Adrenal gland (tissue), 12 donors: ENCODE results near the gene APLNR. TPM values are rescaled to one million over a fixed set of nuclear protein-coding genes. Genes with fewer than 3 reads are reported as not detected.

Experiments
- DNase-seq, 7 donors: peaks; one replicate each; pipeline ENCODE4 v3.0.0-alpha.2; 2019 to 2020
- H3K27ac ChIP-seq, 5 donors: fragments of 200-600 bp; sonication (generic) in 4 of 5; 1 replicate in 3 of 5; 2 replicates in 2 of 5; pipeline versions ENCODE4 v1.5.1 to v1.8.0; 2016 to 2020; ENCODE audit warnings: mild to moderate bottlenecking in 1 of 5
- H3K27me3 ChIP-seq: fragments of 200-600 bp; 2 replicates; pipeline ENCODE4 v1.8.0; 2021
- H3K36me3 ChIP-seq, 2 donors: fragments of 200-600 bp; replicated peaks in 1 of 2; 1 replicate in 1 of 2; 2 replicates in 1 of 2; pipeline versions ENCODE4 v1.5.1 to v1.8.0; 2018 to 2022
- H3K4me1 ChIP-seq, 2 donors: fragments of 200-600 bp; replicated peaks in 1 of 2; 1 replicate in 1 of 2; 2 replicates in 1 of 2; pipeline versions ENCODE4 v1.5.1 to v1.8.0; 2018 to 2021
- H3K4me3 ChIP-seq, 4 donors: fragments of 200-600 bp; sonication (generic) in 3 of 4; one replicate each; pipeline ENCODE4 v1.5.1; 2016 to 2018
- H3K9me3 ChIP-seq, 3 donors: fragments of 200-600 bp; sonication (generic) in 1 of 3; replicated peaks in 1 of 3; 1 replicate in 2 of 3; 2 replicates in 1 of 3; pipeline versions ENCODE4 v1.5.1 to v1.8.0; 2016 to 2021
- CTCF ChIP-seq, 6 experiments: fragments of 450-650 bp in 4 of 6; fragments of 200-600 bp in 2 of 6; sonication (generic) in 1 of 6; IDR thresholded peaks; 1 replicate in 5 of 6; 2 replicates in 1 of 6; pipeline versions ENCODE4 v1.5.1 to v1.8.0; 2016 to 2021; ENCODE audit warnings: antibody characterized with exemption in 6 of 6, mild to moderate bottlenecking in 2 of 6, moderate library complexity in 1 of 6
- POLR2A ChIP-seq, 2 donors: fragments of 450-650 bp; IDR thresholded peaks; one replicate each; pipeline ENCODE4 v1.6.1; 2017; ENCODE audit warnings: antibody characterized with exemption in 2 of 2, mild to moderate bottlenecking in 2 of 2, moderate library complexity in 1 of 2
- WGBS, 4 donors: extraction: QIAGEN DNeasy Blood & Tissue Kit in 2 of 4; methylation state at CpG; one replicate each; pipeline versions ENCODE4 v1.1.5 to v1.1.7; 2013 to 2017; 5-methylcytosine and 5-hydroxymethylcytosine counted together
- intact Hi-C, 2 donors: fragments of 100-400 bp; cut with DNase I; formaldehyde crosslinking; loops; one replicate each; pipeline versions ENCODE4 v1.14.1 to v1.15.0; 2022 to 2023
- polyA plus RNA-seq, 3 donors: library from polyadenylated mRNA; stranded (reverse); fragments of 200-250 nt in 2 of 3; fragments of 350-450 nt in 1 of 3; fragmentation: Illumina TruSeq in 1 of 3; extraction: RNeasy Lipid Tissue Mini Kit (QIAGEN cat#74804) in 1 of 3; gene quantifications; one replicate each; pipeline ENCODE4 v1.2.3, GENCODE V29; 2013 to 2014
- total RNA-seq, 9 donors: library from RNA; depleted of rRNA in 4 of 9; stranded (reverse); fragments of >200 nt in 4 of 9; fragments of 120-200 nt in 1 of 9; fragmentation: NEBNext Ultra II Directional in 1 of 9; extraction: Animal tissue kit (Norgen Biotek cat#: 25700) in 1 of 9; gene quantifications; one replicate each; pipeline versions ENCODE4 v1.1.0 to v1.2.4, GENCODE V29; 2013 to 2023
- donor health status: healthy with polysubstance abuse.
- donor health status: Bipolar disorder and iron deficiency.
- donor health status: DM: yes; HTN: yes; CAD: no.
- donor health status: DM: no; HTN: no; CAD: no.
- donor health status: DM: no; HTN: no; CAD: no.
- donor health status: DM: yes; HTN: yes; CAD: no.

The APLNR gene
- total and polyA plus RNA-seq, 12 donors, result 1.1 to 30.1 (median 5.0) TPM

DNA sequence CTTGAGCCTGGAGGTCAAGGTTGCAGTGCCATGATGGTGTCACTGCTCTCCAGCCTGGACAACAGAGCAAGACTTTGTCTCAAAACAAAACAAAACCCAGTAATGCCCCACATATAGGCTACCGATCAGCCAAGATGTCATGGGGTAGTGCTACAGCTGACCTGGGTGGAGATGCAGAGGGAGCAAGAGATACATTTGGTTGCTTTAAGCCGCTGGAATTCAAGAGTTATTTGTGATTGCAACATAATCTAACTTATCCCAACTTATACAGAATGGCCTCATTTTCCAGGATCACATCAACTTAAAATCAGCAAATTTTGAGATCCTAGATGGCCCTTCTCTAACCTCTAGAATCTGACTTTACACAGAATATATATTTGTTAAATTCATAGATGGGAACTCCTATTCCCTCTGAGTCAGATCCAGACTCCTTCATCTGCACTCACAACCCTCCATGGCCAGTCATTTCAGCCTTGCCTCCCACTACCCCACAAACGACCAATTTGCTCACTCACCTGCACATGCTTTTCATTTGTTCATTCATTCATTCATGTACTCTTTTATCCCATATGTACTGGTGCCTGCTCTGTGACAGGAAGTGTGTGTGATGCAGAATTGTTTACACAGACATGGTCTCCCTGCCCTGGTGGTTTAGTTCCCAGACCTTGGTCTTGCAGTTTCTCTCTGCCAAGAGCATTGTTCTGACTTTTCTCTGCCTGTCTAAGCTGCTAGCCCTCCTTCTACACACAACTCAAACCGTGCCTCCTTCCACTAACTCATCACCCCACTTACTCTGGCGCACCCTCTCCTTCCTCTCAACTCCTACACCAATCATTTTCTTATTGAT lies 24.1 kb upstream of the APLNR start:
- H3K4me3 ChIP-seq, result no peak overlapping the region
- no peaks in the 10 kb centered on the region for H3K36me3 ChIP-seq
- DNase-seq, result no peak
- H3K9me3 ChIP-seq, result peaks cover 0 to 7% (median 0%) of the 10 kb centered on the region in 3 donors
- intact Hi-C loops, result no loop called here
- no peaks in the 10 kb centered on the region for H3K27me3 ChIP-seq
- no peaks in the 10 kb centered on the region for H3K4me1 ChIP-seq
- no peak overlapping the region for H3K27ac ChIP-seq
- WGBS, 4 donors, result 63 to 68% (median 65%) methylated on average over 5 of the region's 5 CpGs
- no peak for TF ChIP-seq POLR2A (IDR thresholded peaks at IDR 0.05)
- TF ChIP-seq CTCF (IDR thresholded peaks at IDR 0.05), result no peak

DNA sequence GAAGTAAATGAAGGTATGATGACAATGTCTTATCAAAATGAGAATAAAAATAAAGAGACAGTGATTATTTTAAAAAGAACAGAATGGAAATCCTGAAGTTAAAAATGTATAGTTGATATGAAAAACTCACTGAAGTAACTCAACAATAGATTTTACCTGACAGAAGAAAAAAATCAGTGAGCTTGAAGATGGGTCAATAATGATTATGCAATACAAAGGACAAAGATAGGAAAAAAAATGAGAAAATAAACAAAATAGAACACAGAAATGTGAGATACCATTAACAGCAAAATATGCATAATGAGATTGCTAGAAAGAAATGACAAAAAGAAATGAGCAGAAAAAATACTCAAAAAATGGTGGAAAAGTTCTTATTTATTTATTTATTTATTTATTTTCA lies 19.1 kb upstream of the APLNR start:
- H3K27ac ChIP-seq, result no peak overlapping the region
- no peaks in the 10 kb centered on the region for H3K27me3 ChIP-seq
- DNase-seq, result no peak
- intact Hi-C loops, result no loop called here
- TF ChIP-seq POLR2A (IDR thresholded peaks at IDR 0.05), result no peak
- no peak for TF ChIP-seq CTCF (IDR thresholded peaks at IDR 0.05)
- H3K9me3 ChIP-seq, result peaks cover 0 to 4% (median 0%) of the 10 kb centered on the region in 3 donors
- no peaks in the 10 kb centered on the region for H3K36me3 ChIP-seq
- H3K4me3 ChIP-seq, result no peak overlapping the region
- H3K4me1 ChIP-seq, result no peaks in the 10 kb centered on the region

DNA sequence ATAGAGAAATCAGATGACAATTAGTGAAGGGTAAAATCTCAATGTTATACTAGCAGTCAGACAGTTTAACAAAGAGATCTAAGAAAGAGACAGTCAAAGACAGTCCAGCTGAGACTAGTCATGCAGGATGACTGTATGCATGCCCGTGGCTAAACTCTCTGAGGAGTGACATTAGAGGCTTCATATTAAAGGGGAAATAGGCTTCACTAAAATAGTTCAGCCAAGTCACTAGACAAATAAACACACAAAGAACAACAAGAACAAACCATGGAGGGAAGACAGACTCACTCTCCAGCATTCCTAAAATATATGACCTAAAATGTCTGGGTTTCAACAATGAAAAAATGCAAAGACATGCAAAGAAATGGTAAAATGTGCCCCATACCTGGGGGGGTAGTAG lies 18.6 kb upstream of the APLNR start:
- TF ChIP-seq CTCF (IDR thresholded peaks at IDR 0.05), result no peak
- 26 to 53% (median 37%) methylated on average over 1 of the region's 1 CpG for WGBS, 4 donors
- intact Hi-C loops, result no loop called here
- no peak for DNase-seq
- no peak overlapping the region for H3K27ac ChIP-seq
- H3K27me3 ChIP-seq, result no peaks in the 10 kb centered on the region
- no peaks in the 10 kb centered on the region for H3K36me3 ChIP-seq
- H3K4me3 ChIP-seq, result no peak overlapping the region
- H3K9me3 ChIP-seq, result peaks cover 0 to 4% (median 0%) of the 10 kb centered on the region in 3 donors
- H3K4me1 ChIP-seq, result no peaks in the 10 kb centered on the region

GRCh38 chr11:57254631-57255030 lies 17.6 kb upstream of the APLNR start:
- H3K27me3 ChIP-seq, result no peaks in the 10 kb centered on the region
- intact Hi-C loops, result loop anchor here in 1 of 2 donors (5.0 kb wide), 1 partner anchor 137 kb away; no protein-coding TSS in a partner anchor
- H3K27ac ChIP-seq, result no peak overlapping the region
- TF ChIP-seq CTCF (IDR thresholded peaks at IDR 0.05), result no peak
- TF ChIP-seq POLR2A (IDR thresholded peaks at IDR 0.05), result no peak
- no peak for DNase-seq
- no peaks in the 10 kb centered on the region for H3K4me1 ChIP-seq
- no peak overlapping the region for H3K4me3 ChIP-seq
- no peaks in the 10 kb centered on the region for H3K36me3 ChIP-seq
- peaks cover 0 to 4% (median 0%) of the 10 kb centered on the region in 3 donors for H3K9me3 ChIP-seq
